H9 (cell line): Measurements from ENCODE around the gene CD53. TPM values are rescaled to one million over a fixed set of nuclear protein-coding genes. Genes with fewer than 3 reads are reported as not detected.
A peak's percentile ranks its signal among the peaks of the same experiment; 100 is the strongest.

Experiments
- DNase-seq: peaks from one replicate; pipeline ENCODE4 v3.0.0-alpha.2; 2017
- H2AFZ ChIP-seq: one replicate; pipeline ENCODE4 v1.6.1; 2013; ENCODE audit warnings: mild to moderate bottlenecking, low read length, control low read depth, moderate library complexity
- H2AK5ac ChIP-seq: 2 replicates; pipeline ENCODE4 v1.6.1; 2013; ENCODE audit warnings: low read length, control low read depth, mixed read lengths; ENCODE audit not compliant: insufficient read length
- H2BK120ac ChIP-seq: one replicate; pipeline ENCODE4 v1.6.1; 2013; ENCODE audit warnings: low read depth, mild to moderate bottlenecking, low read length, control low read depth, inconsistent platforms; ENCODE audit not compliant: poor library complexity, severe bottlenecking
- H2BK12ac ChIP-seq: 2 replicates; pipeline ENCODE4 v1.6.1; 2013; ENCODE audit warnings: low read length, control low read depth, mixed read lengths, low read depth; ENCODE audit not compliant: insufficient read length
- H2BK15ac ChIP-seq: 2 replicates; pipeline ENCODE4 v1.6.1; 2013; ENCODE audit warnings: low read depth, low read length, control low read depth
- H2BK20ac ChIP-seq: one replicate; pipeline ENCODE4 v1.6.1; 2013; ENCODE audit warnings: low read depth, mild to moderate bottlenecking, low read length, control low read depth, inconsistent platforms; ENCODE audit not compliant: poor library complexity, severe bottlenecking
- H2BK5ac ChIP-seq: 2 replicates; pipeline ENCODE4 v1.6.1; 2013; ENCODE audit warnings: low read length, control low read depth, mixed read lengths; ENCODE audit not compliant: insufficient read length
- H3K14ac ChIP-seq: 2 replicates; pipeline ENCODE4 v1.6.1; 2013; ENCODE audit warnings: low read length, control low read depth; ENCODE audit not compliant: insufficient read depth
- H3K18ac ChIP-seq: 2 replicates; pipeline ENCODE4 v1.6.1; 2013; ENCODE audit warnings: low read depth, mild to moderate bottlenecking, mixed read lengths, low read length, control low read depth; ENCODE audit not compliant: insufficient read length
- H3K23ac ChIP-seq: 2 replicates; pipeline ENCODE4 v1.6.1; 2013; ENCODE audit warnings: low read length, control low read depth, mixed read lengths, low read depth; ENCODE audit not compliant: insufficient read length
- H3K23me2 ChIP-seq: 2 replicates; pipeline ENCODE4 v1.6.1; 2013; ENCODE audit warnings: low read depth, mild to moderate bottlenecking, mixed read lengths, low read length, control low read depth; ENCODE audit not compliant: insufficient read length, poor library complexity, severe bottlenecking
- H3K27ac ChIP-seq: 2 replicates; pipeline ENCODE4 v1.5.1; 2013; ENCODE audit warnings: low read length, control low read depth, mixed read lengths, low read depth; ENCODE audit not compliant: insufficient read length
- H3K27me3 ChIP-seq: 2 replicates; pipeline ENCODE4 v1.6.1; 2013; ENCODE audit warnings: low read length, control low read depth, inconsistent platforms; ENCODE audit not compliant: insufficient read depth
- H3K4ac ChIP-seq: 2 replicates; pipeline ENCODE4 v1.6.1; 2013; ENCODE audit warnings: low read depth, mild to moderate bottlenecking, control low read depth, inconsistent platforms, low read length, moderate library complexity
- H3K4me1 ChIP-seq: 2 replicates; pipeline ENCODE4 v1.6.1; 2013; ENCODE audit warnings: low read length, control low read depth, inconsistent platforms; ENCODE audit not compliant: insufficient read depth
- H3K4me2 ChIP-seq: 2 replicates; pipeline ENCODE4 v1.6.1; 2013; ENCODE audit warnings: low read length, control low read depth, mixed read lengths; ENCODE audit not compliant: insufficient read length, insufficient read depth
- H3K56ac ChIP-seq: 2 replicates; pipeline ENCODE4 v1.6.1; 2013; ENCODE audit warnings: low read depth, mild to moderate bottlenecking, mixed read lengths, low read length, control low read depth; ENCODE audit not compliant: insufficient read length
- H3K79me1 ChIP-seq: 2 replicates; pipeline ENCODE4 v1.6.1; 2013; ENCODE audit warnings: low read depth, mild to moderate bottlenecking, moderate library complexity, low read length, control low read depth, inconsistent platforms; ENCODE audit not compliant: insufficient read depth, poor library complexity, severe bottlenecking
- H3K79me2 ChIP-seq: 2 replicates; pipeline ENCODE4 v1.6.1; 2013; ENCODE audit warnings: low read length, control low read depth, inconsistent platforms; ENCODE audit not compliant: insufficient read depth
- H3K9ac ChIP-seq: 2 replicates; pipeline ENCODE4 v1.6.1; 2013; ENCODE audit warnings: low read length, control low read depth, mixed read lengths; ENCODE audit not compliant: insufficient read length; ENCODE audit errors: extremely low read depth
- H3K9me3 ChIP-seq: one replicate; pipeline ENCODE4 v1.6.1; 2013; ENCODE audit warnings: low read depth, low read length, inconsistent platforms; ENCODE audit not compliant: control insufficient read depth
- H3T11ph ChIP-seq: one replicate; pipeline ENCODE4 v1.6.1; 2013; ENCODE audit warnings: mild to moderate bottlenecking, low read length, control low read depth, inconsistent platforms
- H4K20me1 ChIP-seq: one replicate; pipeline ENCODE4 v1.6.1; 2013; ENCODE audit not compliant: control insufficient read depth, insufficient read length, insufficient read depth
- H4K5ac ChIP-seq: 2 replicates; pipeline ENCODE4 v1.6.1; 2013; ENCODE audit warnings: low read depth, mild to moderate bottlenecking, mixed read lengths, low read length, control low read depth; ENCODE audit not compliant: insufficient read length
- H4K8ac ChIP-seq: replicated peaks from 2 replicates; pipeline ENCODE4 v1.6.1; 2013; ENCODE audit warnings: low read length, control low read depth, mixed read lengths, low read depth; ENCODE audit not compliant: insufficient read length
- H4K91ac ChIP-seq: 2 replicates; pipeline ENCODE4 v1.6.1; 2013; ENCODE audit warnings: low read depth, mild to moderate bottlenecking, moderate library complexity, mixed read lengths, low read length, control low read depth; ENCODE audit not compliant: insufficient read length
- H3K27ac Mint-ChIP-seq, 3 experiments: 2 replicates in 2 of 3; 3 replicates in 1 of 3; pipeline ENCODE4 v1.8.0; 2020 to 2021; ENCODE audit warnings: mixed read lengths in 3 of 3, mild to moderate bottlenecking in 1 of 3, moderate library complexity in 1 of 3
- H3K27me3 Mint-ChIP-seq: 2 replicates; pipeline ENCODE4 v1.8.0; 2021; ENCODE audit warnings: low read depth, mild to moderate bottlenecking, moderate library complexity, mixed read lengths
- H3K36me3 Mint-ChIP-seq, 3 experiments: 2 replicates in 2 of 3; 3 replicates in 1 of 3; pipeline ENCODE4 v1.8.0; 2020 to 2021; ENCODE audit warnings: low read depth in 3 of 3, mixed read lengths in 3 of 3; ENCODE audit not compliant: insufficient read depth in 1 of 3
- H3K4me1 Mint-ChIP-seq, 2 experiments: 2 replicates each; pipeline ENCODE4 v1.8.0; 2020; ENCODE audit warnings: mixed read lengths in 2 of 2
- H3K4me3 Mint-ChIP-seq, 2 experiments: 2 replicates in 1 of 2; 3 replicates in 1 of 2; pipeline ENCODE4 v1.8.0; 2020 to 2021; ENCODE audit warnings: mild to moderate bottlenecking in 2 of 2, mixed read lengths in 2 of 2, moderate library complexity in 1 of 2
- H3K9me3 Mint-ChIP-seq, 2 experiments: 2 replicates in 1 of 2; 3 replicates in 1 of 2; pipeline ENCODE4 v1.8.0; 2020; ENCODE audit warnings: mild to moderate bottlenecking in 2 of 2, mixed read lengths in 2 of 2, moderate library complexity in 1 of 2
- CTCF ChIP-seq: fragments of 200-600 bp; sonication (generic); conservative IDR thresholded peaks from 3 replicates; pipeline ENCODE4 v1.8.0; 2021; ENCODE audit warnings: antibody characterized with exemption, mild to moderate bottlenecking
- WGBS: extraction: QIAGEN DNeasy Blood & Tissue Kit; methylation state at CpG from one replicate; pipeline ENCODE4 v1.1.7; 2013; ENCODE audit warnings: missing lambda C conversion rate, low lambda C conversion rate, mixed read lengths; ENCODE audit not compliant: insufficient read length; ENCODE audit errors: extremely low coverage; 5-methylcytosine and 5-hydroxymethylcytosine counted together
- total RNA-seq: library from RNA; stranded (reverse); gene quantifications from 2 replicates; pipeline ENCODE4 v1.2.1, GENCODE V29; 2021

CD53 gene
- total RNA-seq, 1 experiment from 2014 or later, result 0.15 TPM

GRCh38 chr1:110874324-110875215 is 1.6 kb downstream of the CD53 start:
- no peaks in the 10 kb centered on the region; the same call in 1 of the 2 replicates for H3K27me3 Mint-ChIP-seq
- WGBS, result no CpG with 5 or more reads among the region's 3 CpGs

More at GRCh38 chr1:110874324-110875215, 1.6 kb downstream of the CD53 start:
- Histone ChIP-seq H3K18ac (no peak overlapping the region), H3K14ac (no peak overlapping the region), H2BK12ac (no peak overlapping the region), H3K4ac (no peak overlapping the region), H4K8ac (no peak overlapping the region), H3K79me2 (no peaks in the 10 kb centered on the region), H3K4me2 (no peak overlapping the region), H3K27me3 (no peaks in the 10 kb centered on the region), H3K23me2 (no peaks in the 10 kb centered on the region), H4K20me1 (no peaks in the 10 kb centered on the region), H3K9me3 (no peaks in the 10 kb centered on the region), H4K91ac (no peak overlapping the region), H2BK20ac (no peak overlapping the region), H3K56ac (no peak overlapping the region), H3K79me1 (no peaks in the 10 kb centered on the region), H2BK120ac (no peak overlapping the region), H2BK15ac (no peak overlapping the region), H2AK5ac (no peak overlapping the region), H2AFZ (no peak overlapping the region), H2BK5ac (no peak overlapping the region), H3K27ac (no peak overlapping the region), H4K5ac (no peak overlapping the region), H3K23ac (no peak overlapping the region), H3T11ph (no peak overlapping the region), H3K9ac (no peak overlapping the region), H3K4me1 (peaks cover 2% of the 10 kb centered on the region; the same call in 1 of the 2 replicates)
- no peak for DNase-seq
- H3K36me3 Mint-ChIP-seq, result no peaks in the 10 kb centered on the region
- no peak overlapping the region for H3K4me3 Mint-ChIP-seq
- H3K4me1 Mint-ChIP-seq, result peaks cover 10 to 13% of the 10 kb centered on the region in 2 experiments
- TF ChIP-seq CTCF, result no peak
- peaks cover 9 to 34% of the 10 kb centered on the region in 2 experiments; a peak in 3 of 5 replicates for H3K9me3 Mint-ChIP-seq
- H3K27ac Mint-ChIP-seq, result peak overlapping the region in 1 of 3 experiments; percentile 19; a peak in 1 of 7 replicates
